Measurements from ENCODE around the gene IL37. TPM values are rescaled to one million over a fixed set of nuclear protein-coding genes. Genes with fewer than 3 reads are reported as not detected.
A peak's percentile ranks its signal among the peaks of the same experiment; 100 is the strongest.

Gene IL37
- total RNA-seq, 4 donors from 2014 or later = 1.1 to 2.6 TPM; not detected in 2

DNA sequence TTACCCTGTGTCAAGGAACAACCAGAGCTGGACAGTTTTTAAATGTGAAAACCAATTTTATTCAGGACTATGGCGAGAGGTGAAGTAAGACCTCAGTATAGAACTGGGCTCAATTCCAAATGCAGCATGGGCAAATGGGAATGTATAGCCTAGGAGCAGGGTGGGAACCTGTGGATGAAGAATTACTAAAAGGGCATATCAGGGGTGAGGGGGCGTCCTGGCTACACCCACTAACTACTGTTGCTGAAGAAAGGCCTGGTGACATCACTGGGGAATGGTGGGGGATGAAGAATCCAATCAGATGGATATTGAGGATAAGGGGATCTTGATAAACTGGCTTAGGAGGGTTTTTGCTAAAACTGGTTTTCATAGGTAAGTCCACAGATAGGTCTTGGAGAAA lies 27.3 kb upstream of the IL37 start:
- Histone ChIP-seq H3K27ac (no peak overlapping the region), H3K27me3 (no peaks in the 10 kb centered on the region), H3K4me1 (no peaks in the 10 kb centered on the region), H3K36me3 (no peaks in the 10 kb centered on the region), H3K4me3 (no peak overlapping the region), H3K9me3 (no peaks in the 10 kb centered on the region)
- TF ChIP-seq EP300 (IDR thresholded peaks at IDR 0.05; ENCODE audit: low read depth) (no peak), POLR2AphosphoS5 (IDR thresholded peaks at IDR 0.05) (no peak), POLR2A (IDR thresholded peaks at IDR 0.05) (no peak)
- TF ChIP-seq, protein P1, sequence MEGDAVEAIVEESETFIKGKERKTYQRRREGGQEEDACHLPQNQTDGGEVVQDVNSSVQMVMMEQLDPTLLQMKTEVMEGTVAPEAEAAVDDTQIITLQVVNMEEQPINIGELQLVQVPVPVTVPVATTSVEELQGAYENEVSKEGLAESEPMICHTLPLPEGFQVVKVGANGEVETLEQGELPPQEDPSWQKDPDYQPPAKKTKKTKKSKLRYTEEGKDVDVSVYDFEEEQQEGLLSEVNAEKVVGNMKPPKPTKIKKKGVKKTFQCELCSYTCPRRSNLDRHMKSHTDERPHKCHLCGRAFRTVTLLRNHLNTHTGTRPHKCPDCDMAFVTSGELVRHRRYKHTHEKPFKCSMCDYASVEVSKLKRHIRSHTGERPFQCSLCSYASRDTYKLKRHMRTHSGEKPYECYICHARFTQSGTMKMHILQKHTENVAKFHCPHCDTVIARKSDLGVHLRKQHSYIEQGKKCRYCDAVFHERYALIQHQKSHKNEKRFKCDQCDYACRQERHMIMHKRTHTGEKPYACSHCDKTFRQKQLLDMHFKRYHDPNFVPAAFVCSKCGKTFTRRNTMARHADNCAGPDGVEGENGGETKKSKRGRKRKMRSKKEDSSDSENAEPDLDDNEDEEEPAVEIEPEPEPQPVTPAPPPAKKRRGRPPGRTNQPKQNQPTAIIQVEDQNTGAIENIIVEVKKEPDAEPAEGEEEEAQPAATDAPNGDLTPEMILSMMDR (IDR thresholded peaks at IDR 0.05) = no peak
- no peak for DNase-seq
- intact Hi-C loops (cut with DNase I; ENCODE audit: low total_unique reads) = no loop called here
- in situ Hi-C loops (cut with MboI; ENCODE audit: low pct_ligation_motif_present in 1 of 4, low pct_unique_long_range_greater_than_20kb in 1 of 4, low sequenced_read_pairs in 3 of 4) = loop anchor here in 1 of 4 donors (25.0 kb wide), 1 partner anchor 121 kb away; the partner anchor contains the start of gene CKAP2L
- WGBS, 2 donors (ENCODE audit: low coverage in 1 of 2) = 86 to 98% methylated on average over 1 to 2 of the region's 2 CpGs

GRCh38 chr2:112884869-112885505 lies 26.0 kb upstream of the IL37 start:
- no peaks in the 10 kb centered on the region for H3K36me3 ChIP-seq
- H3K4me1 ChIP-seq = no peaks in the 10 kb centered on the region
- H3K4me3 ChIP-seq = no peak overlapping the region
- H3K27ac ChIP-seq = no peak overlapping the region
- 26 to 28% methylated on average over 4 to 6 of the region's 6 CpGs for WGBS, 2 donors (ENCODE audit: low coverage in 1 of 2)
- no peaks in the 10 kb centered on the region for H3K9me3 ChIP-seq
- DNase-seq = peak; percentile 76
- in situ Hi-C loops (cut with MboI; ENCODE audit: low pct_ligation_motif_present in 1 of 4, low pct_unique_long_range_greater_than_20kb in 1 of 4, low sequenced_read_pairs in 3 of 4) (loop anchor here in 2 of 4 donors (5.0 to 25.0 kb wide), 2 partner anchors 123 to 138 kb away; partner anchors contain the start of gene CKAP2L (in 1 of the 2)), intact Hi-C loops (cut with DNase I; ENCODE audit: low total_unique reads) (loop anchor here (1.0 kb wide), 1 partner anchor 31 kb away; no protein-coding TSS in a partner anchor)
- no peaks in the 10 kb centered on the region for H3K27me3 ChIP-seq
- TF ChIP-seq POLR2A (IDR thresholded peaks at IDR 0.05) (no peak), EP300 (IDR thresholded peaks at IDR 0.05; ENCODE audit: low read depth) (no peak)
- TF ChIP-seq, protein P1 (IDR thresholded peaks at IDR 0.05) = peak; percentile 59 to 82 (median 81)

DNA sequence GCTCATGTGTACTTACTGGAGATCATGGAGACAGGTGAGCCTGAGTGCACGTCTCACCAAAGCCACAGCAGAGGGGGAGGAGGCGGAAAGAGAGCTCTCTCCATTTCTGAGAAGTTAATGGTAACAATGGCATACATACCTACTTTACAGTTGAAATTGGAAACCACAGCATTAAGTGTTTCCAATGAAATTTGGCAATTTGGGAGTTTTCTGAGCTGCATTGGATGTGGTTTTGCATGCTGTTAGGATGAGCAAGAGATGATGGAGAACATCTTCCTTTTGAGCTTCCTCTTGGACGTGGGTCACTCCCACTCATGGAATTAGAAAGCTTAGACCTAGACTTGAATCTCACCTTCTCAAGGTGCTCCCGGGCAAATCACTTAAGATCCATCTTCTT lies 25.5 kb upstream of the IL37 start:
- no peaks in the 10 kb centered on the region for H3K27me3 ChIP-seq
- DNase-seq = no peak
- 68 to 76% methylated on average over 2 to 4 of the region's 4 CpGs for WGBS, 2 donors (ENCODE audit: low coverage in 1 of 2)
- H3K4me3 ChIP-seq = no peak overlapping the region
- in situ Hi-C loops (cut with MboI; ENCODE audit: low pct_ligation_motif_present in 1 of 4, low pct_unique_long_range_greater_than_20kb in 1 of 4, low sequenced_read_pairs in 3 of 4) = loop anchor here in 2 of 4 donors (5.0 to 25.0 kb wide), 2 partner anchors 123 to 138 kb away; partner anchors contain the start of gene CKAP2L (in 1 of the 2)
- H3K36me3 ChIP-seq = no peaks in the 10 kb centered on the region
- TF ChIP-seq POLR2AphosphoS5 (IDR thresholded peaks at IDR 0.05) (no peak), POLR2A (IDR thresholded peaks at IDR 0.05) (no peak)
- TF ChIP-seq, protein P1 (IDR thresholded peaks at IDR 0.05) = no peak
- H3K4me1 ChIP-seq = no peaks in the 10 kb centered on the region
- intact Hi-C loops (cut with DNase I; ENCODE audit: low total_unique reads) = loop anchor here (1.0 kb wide), 1 partner anchor 31 kb away; no protein-coding TSS in a partner anchor
- no peaks in the 10 kb centered on the region for H3K9me3 ChIP-seq
- H3K27ac ChIP-seq = no peak overlapping the region

GRCh38 chr2:112886291-112886690 lies 24.7 kb upstream of the IL37 start:
- no peak for DNase-seq
- H3K36me3 ChIP-seq = no peaks in the 10 kb centered on the region
- no peaks in the 10 kb centered on the region for H3K4me1 ChIP-seq
- H3K27ac ChIP-seq = no peak overlapping the region
- H3K4me3 ChIP-seq = no peak overlapping the region
- TF ChIP-seq POLR2A (IDR thresholded peaks at IDR 0.05) (no peak), EP300 (IDR thresholded peaks at IDR 0.05; ENCODE audit: low read depth) (no peak), POLR2AphosphoS5 (IDR thresholded peaks at IDR 0.05) (no peak)
- TF ChIP-seq, protein P1 (IDR thresholded peaks at IDR 0.05) = no peak
- in situ Hi-C loops (cut with MboI; ENCODE audit: low pct_ligation_motif_present in 1 of 4, low pct_unique_long_range_greater_than_20kb in 1 of 4, low sequenced_read_pairs in 3 of 4) = loop anchor here in 2 of 4 donors (5.0 to 25.0 kb wide), 2 partner anchors 124 to 139 kb away; partner anchors contain the start of gene CKAP2L (in 1 of the 2)
- H3K27me3 ChIP-seq = no peaks in the 10 kb centered on the region
- H3K9me3 ChIP-seq = no peaks in the 10 kb centered on the region
- WGBS, 2 donors (ENCODE audit: low coverage in 1 of 2) = 87 to 100% methylated on average over 2 of the region's 2 CpGs
- intact Hi-C loops (cut with DNase I; ENCODE audit: low total_unique reads) = no loop called here
